IPS-NIHi7 (cell line): ENCODE results near the gene PCSK1N.
A peak's percentile ranks its signal among the peaks of the same experiment; 100 is the strongest.
"Not testable (repeated sequence)": the region's sequence is repeated elsewhere in the genome, so short reads cannot be mapped to it uniquely, and the experiment has no call there.

Experiments used
- DNase-seq: peaks from one replicate; pipeline ENCODE4 v3.0.0; 2012; ENCODE audit warnings: mixed read lengths; ENCODE audit errors: extremely low spot score

PCSK1N gene, protein sequence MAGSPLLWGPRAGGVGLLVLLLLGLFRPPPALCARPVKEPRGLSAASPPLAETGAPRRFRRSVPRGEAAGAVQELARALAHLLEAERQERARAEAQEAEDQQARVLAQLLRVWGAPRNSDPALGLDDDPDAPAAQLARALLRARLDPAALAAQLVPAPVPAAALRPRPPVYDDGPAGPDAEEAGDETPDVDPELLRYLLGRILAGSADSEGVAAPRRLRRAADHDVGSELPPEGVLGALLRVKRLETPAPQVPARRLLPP

DNA sequence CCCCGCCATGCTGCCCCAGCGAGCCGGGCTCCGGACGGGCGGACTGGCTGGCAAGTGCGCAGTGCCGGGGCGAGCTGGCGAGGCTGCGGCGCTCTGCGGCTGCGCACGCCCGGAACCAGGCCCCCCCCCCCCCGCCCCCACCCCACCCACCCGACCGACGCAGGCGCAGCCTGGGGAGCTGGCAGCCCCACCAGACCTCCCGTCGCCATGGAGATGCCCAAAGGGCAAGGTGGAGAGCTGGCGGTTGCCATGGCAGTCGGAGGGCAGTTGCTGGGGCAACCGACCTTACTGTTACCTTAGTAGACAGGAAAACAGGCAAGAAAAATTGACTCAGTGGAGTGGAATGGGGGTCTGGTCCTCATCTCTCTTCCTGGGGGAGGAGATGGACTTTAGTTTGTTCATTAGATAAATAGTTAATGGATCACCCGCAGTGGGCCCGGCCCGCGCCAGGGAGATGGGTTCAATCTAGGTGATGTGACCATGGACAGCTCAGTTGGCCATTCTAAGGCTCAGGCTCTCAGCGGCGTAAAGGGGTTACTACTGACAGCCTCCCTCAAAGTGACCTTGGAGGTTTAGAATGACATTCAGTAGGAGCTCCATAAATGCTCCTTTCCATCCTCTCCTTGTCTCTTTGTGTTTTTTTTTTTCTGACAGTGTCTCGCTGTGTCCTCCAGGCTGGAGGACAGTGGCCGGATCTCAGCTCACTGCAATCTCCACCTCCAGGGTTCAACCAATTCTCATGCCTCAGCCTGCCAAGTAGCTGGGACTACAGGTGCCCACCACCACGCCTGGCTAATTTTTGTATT lies at the start of gene PCSK1N:
TSS of gene PCSK1N (minus strand) at position 87 of the 806 bp plus-strand sequence. CDS start at position 9, 78 bp downstream.
- DNase-seq, result peak; percentile 40

DNA sequence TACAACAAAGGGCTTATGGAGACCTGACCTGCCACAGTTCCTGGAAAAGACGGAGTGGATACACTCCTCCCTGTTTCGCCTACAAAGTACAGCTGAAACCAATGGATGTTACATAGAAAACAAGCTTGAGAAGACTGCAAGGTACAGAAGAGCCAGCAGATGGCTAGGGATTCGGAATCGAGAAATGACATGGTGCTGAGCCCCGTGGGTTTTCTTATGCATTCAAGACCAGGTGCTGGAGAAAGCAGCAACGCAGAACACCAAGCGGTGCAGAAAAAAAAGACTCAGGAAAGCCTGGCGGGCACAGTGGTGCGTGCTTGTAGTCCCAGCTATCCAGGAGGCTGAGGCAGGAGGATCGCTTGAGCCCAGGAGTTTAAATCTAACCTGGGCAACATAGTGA lies 48.3 kb upstream of the PCSK1N start:
- DNase-seq, result no peak

DNA sequence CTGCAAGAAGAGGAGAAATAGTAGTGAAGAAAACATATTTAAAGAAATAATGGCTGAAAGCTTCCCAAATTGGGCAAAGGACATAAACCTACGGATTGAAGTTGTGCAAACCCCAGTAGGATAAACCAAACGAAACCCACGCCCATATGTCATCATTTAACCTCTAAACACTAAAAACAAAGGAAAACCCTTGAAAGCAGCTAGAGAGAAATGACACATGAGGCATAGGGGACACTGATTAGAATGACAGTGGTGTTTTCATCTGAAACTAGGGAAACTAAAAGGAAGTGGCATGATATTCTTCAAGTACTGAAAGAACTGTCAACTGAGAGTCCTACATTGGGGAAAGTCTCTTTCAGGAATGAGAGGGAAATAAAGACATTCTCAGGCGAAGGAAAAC lies 41.5 kb upstream of the PCSK1N start:
- not testable (repeated sequence) for DNase-seq

DNA sequence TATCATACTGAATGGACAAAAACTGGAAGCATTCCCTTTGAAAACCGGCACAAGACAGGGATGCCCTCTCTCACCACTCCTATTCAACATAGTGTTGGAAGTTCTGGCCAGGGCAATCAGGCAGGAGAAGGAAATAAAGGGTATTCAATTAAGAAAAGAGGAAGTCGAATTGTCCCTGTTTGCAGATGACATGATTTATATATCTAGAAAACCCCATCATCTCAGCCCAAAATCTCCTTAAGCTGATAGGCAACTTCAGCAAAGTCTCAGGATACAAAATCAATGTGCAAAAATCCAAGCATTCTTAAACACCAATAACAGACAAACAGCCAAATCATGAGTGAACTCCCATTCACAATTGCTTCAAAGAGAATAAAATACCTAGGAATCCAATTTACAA lies 36.6 kb upstream of the PCSK1N start:
- DNase-seq, result not testable (repeated sequence)

DNA sequence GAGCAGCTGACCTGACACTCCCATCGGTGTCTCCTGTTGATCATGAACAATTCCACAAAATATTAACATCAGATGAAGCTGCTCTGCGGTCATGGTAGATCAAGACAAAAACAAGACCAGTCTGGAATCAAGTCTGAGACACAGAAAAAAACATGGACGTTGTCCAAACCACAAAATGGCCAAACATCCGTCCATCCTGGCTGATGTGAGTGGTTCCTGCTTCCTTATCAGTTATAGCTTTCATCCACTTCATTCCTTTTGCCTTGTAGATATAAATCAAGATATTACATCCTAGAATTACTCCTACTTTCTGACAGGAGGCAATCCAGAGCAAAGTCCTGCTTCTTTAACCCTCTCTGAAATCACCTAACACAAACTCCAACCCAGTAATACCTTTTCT lies 28.8 kb upstream of the PCSK1N start:
- no peak for DNase-seq

DNA sequence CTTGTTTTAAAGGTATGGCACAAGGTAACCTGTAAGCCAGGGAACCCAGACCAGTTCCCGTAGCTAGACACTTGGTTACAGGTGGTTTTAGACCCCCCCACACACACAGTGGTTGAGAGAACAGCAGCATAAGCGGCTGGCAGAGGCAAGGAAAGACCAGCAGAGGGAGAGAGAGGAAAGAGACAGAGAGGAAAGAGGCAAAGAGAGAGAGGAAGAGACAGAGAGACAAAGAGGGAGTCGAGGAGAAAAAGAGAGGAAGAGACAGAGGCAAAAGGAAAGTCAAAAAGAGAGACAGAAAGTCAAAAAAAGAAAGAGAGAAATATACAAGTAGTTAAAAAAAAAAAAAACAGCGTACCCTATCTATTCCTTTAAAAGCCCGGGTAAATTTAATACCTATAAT lies 19.5 kb upstream of the PCSK1N start:
- DNase-seq, result no peak

DNA sequence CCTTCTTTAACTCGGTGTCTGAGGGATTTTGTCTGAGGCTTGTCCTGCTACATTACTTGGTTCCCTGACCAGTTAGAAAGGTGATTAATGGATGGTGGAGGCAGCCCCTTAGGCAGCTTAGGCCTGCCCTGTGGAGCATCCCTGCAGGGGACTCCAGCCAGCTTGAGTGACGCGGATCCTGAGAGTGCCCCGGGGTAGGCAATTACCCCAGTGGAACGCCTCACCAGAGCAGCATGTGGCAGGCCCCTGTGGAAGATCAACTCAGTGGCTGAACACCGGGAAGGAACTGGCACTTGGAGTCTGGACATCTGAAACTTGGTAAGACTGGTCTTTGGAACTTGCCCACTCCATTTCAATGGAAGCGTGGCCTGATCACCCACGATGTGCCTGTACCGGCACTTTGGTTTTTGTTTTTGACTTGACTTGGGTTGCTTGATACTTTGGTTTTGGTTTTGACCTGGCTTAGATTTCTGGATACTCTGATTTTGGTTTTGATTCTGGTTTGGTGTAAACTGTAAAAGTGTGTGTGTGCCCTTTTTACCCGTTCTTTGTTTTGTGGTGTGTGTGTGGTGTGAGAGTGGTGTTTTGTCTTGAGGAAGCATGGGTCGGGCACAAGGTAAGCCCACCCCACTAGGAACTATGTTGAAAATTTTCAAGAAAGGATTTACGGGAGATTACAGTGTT lies 18.9 kb upstream of the PCSK1N start:
- not testable (repeated sequence) for DNase-seq

DNA sequence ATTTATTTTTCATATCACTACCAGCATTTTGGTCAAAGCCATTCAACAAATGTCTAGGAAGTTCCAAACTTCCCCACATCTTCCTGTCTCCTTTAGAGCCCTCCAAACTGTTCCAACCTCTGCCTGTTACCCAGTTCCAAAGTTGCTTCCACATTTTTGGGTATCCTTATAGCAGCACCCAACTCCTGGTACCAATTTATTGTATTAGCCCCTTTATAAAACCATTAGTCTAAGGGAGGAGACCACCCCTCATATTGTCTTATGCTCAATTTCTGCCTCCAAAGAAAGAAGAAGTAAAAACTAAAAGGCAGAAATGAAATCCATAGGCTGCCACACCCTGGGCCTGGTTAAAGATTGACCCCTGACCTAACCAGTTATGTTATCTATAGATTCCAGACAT lies 18.1 kb upstream of the PCSK1N start:
- DNase-seq, result not testable (repeated sequence)

DNA sequence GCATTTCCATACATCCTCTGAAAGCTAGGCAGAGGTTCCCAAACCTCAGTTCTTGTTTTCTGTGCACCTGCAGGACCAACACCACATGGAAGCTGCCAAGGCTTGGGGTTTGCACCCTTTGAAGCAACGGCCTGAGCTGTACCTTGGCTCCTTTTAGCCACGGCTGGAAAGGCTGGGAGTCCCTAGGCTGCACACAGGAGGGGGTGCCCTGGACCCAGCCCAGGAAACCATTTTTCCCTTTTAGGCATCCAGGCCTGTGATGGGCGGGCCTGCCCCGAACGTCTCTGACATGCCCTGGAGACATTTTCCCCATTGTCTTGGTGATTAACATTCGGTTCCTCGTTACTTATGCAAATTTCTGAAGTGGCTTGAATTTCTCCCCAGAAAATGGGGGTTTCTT lies 17.4 kb upstream of the PCSK1N start:
- DNase-seq, result no peak

DNA sequence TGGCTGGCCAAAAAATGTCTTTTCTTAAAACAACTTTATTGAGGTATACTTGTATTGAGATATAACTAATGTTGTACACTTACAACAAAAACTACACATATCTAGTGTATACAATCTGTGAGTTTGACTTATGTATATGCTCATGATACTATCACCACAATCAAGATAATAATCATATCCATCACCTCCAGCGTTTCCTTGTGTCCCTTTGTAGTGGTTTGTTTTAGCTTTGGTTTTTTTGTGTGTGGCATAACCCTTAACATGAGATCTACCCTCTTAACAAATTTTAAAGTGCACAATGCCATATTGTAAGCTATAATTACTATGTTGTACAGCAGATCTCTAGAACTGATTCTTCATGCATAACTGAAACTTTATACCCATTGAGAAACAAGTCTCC lies 13.4 kb upstream of the PCSK1N start:
- no peak for DNase-seq

DNA sequence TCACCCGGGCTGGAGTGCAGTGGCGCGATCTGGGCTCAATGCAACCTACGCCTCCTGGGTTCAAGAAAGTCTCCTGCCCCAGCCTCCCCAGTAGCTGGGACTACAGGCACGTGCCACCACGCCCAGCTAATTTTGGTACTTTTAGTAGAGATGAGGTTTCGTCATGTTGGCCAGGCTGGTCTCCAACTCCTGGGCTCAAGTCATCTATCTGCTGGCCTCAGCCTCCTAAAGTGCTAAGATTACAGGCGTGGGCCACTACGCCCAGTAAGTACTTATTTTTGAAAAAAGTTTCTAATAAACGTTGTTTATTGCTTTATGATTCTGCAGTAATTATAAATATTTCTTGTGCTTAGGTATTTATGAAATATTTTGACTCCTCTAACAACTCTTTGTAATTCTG lies 4.3 kb upstream of the PCSK1N start:
- no peak for DNase-seq

DNA sequence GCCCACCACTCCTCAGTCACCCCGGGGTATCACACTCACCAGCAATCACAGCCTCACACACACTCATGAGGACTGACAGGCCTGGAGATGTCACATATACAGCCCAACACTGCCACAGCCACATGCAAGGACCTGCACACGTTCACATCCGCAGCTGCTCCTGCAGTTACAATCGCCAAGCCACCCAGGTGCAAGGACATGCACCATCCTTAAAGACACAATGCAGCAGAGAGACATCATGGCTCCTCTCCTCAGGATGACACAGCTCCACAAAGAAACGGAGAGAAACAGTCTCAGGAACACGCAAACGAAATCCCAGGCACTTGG lies 1.1 kb downstream of the PCSK1N start:
- DNase-seq, result no peak

DNA sequence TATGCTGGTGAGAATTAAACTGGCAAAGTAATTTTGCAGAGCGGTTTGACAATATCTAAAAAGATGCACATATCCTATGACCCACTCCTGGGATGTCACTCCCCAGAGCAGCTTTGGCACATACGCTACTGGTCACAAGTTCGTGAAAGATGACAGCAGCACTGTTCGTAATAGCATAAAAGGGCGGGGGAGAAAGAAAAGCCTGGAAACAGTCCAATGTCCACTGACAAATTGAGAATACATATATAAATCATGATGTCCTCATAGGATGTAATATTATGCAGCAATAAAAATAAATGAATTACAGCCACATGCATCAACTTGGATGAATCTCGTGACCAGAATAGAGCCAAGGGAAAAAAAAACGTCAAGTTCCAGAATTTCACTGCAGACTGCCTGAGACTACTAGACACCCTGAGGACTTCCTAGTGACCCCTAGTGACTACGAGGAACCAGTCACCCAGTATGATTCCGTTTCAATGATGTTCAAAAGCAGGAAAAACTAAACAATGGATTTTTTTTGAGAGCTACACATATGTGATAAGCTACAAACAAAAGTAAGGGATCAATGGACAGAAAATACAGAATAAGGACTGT lies 1.8 kb downstream of the PCSK1N start:
- DNase-seq, result no peak

DNA sequence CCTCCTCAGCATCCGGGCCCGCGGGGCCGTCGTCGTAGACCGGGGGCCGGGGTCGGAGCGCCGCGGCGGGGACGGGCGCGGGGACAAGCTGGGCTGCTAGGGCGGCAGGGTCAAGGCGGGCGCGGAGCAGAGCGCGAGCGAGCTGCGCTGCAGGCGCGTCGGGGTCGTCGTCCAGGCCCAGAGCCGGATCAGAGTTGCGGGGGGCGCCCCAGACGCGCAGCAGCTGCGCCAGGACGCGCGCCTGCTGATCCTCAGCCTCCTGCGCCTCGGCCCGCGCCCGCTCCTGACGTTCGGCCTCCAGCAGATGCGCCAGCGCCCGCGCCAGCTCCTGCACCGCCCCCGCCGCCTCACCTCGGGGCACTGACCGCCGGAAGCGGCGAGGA lies 3.5 kb downstream of the PCSK1N start:
- peak; percentile 43 for DNase-seq

DNA sequence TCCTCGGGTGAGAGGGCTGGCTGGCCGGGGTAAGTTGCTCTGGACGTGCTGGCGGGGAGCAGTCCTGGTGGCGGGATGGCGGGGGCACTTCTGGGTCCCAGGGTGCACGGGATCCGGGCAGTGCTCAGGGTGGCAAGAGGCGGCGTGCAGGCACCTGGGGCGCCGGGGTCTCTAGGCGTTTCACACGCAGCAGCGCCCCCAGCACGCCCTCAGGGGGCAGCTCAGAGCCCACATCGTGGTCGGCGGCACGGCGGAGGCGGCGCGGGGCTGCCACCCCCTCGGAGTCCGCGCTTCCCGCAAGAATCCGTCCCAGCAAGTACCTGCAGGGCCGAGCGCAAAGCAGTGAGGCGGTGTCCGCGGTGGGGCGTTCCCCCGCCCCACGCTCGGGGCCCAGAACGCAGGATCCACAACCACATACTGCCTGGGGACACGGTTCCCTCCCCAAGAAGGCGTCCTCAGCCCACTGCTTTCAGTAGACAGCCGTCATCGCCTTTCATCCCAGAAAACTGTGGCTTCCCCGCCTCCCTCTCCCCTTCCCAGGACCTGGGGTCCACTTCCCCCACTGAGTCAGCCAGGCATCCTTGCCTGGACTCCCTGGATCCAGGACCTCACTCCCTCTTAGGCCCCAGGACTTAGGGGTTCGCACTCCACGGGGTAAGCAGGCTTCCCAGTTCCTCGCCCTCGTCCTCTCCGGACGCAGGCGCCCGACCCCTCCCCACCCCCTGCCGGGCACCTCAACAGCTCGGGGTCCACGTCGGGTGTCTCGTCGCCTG lies 4.1 kb downstream of the PCSK1N start:
- no peak for DNase-seq

DNA sequence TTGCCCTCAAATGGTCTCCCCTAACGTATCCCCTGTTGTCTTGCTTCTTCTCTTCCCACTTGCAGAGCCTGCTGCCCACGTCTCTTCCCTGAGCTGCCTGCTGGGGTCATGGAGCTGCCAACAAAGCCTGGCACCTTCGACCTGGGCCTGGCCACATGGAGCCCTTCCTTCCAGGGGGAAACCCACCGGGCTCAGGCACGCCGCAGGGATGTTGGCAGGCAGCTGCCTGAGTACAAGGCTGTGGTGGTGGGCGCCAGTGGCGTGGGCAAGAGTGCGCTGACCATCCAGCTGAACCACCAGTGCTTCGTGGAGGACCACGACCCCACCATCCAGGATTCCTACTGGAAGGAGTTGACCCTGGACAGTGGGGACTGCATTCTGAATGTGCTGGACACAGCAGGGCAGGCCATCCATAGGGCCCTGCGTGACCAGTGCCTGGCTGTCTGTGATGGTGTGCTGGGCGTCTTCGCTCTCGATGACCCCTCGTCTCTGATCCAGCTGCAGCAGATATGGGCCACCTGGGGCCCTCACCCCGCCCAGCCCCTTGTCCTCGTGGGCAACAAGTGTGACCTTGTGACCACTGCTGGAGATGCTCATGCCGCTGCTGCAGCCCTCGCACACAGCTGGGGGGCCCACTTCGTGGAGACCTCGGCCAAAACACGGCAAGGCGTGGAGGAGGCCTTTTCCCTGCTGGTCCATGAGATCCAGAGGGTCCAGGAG lies 6.2 kb downstream of the PCSK1N start:
- no peak for DNase-seq

DNA sequence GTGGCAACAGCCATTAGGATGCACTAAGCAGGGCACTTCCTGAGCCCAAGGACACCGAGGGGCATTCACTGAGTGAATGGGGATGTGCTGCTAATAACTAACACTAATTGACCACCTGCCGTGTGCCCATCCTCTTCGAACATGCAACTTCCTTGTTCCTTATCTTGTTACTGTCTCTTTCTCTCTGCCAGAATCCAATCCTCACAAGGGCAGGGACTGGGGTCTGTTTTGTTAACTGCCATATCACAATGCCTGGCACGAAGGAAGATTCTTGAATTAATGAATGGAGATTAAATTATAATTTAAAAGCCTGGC lies 7.8 kb downstream of the PCSK1N start:
- DNase-seq, result no peak

DNA sequence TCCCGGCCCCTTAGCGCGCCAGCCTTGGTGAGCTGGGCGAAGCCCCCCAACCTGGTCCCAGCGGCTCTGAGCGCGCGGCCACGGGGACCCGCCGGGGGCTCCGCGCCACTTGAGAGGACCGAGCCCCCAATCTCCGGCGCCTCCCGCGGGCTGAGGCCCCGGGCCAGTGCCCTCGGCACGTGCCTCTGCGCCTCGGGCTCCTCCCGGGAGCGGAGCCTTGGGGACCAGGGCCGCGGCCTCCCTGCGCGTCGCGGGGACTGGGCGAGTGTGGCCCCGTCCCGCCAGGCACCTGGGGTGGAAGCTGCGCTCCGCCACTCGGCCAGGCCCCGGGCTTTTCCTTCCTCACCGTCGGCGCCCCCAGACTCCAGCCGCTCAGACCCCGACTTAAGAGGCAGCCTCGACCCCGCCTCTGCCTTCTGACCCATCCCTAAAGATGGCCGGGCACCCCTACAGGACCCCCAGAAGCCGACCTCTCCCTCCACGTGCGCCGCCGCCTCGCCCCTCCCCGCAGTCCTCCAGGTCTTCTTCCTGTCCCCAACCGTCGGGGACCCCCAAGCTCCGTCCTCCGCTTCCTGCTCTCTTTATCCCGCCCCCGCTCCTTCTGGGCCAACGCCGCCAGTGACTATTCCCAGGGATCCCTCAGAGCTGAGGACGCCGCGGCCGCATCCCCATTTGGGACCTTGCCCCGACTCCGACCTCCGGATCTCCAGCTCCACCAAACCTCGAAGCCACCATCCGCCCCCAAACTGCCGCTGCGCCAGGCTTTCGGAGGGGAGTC lies 8.3 kb downstream of the PCSK1N start:
- peak; percentile 18 for DNase-seq

DNA sequence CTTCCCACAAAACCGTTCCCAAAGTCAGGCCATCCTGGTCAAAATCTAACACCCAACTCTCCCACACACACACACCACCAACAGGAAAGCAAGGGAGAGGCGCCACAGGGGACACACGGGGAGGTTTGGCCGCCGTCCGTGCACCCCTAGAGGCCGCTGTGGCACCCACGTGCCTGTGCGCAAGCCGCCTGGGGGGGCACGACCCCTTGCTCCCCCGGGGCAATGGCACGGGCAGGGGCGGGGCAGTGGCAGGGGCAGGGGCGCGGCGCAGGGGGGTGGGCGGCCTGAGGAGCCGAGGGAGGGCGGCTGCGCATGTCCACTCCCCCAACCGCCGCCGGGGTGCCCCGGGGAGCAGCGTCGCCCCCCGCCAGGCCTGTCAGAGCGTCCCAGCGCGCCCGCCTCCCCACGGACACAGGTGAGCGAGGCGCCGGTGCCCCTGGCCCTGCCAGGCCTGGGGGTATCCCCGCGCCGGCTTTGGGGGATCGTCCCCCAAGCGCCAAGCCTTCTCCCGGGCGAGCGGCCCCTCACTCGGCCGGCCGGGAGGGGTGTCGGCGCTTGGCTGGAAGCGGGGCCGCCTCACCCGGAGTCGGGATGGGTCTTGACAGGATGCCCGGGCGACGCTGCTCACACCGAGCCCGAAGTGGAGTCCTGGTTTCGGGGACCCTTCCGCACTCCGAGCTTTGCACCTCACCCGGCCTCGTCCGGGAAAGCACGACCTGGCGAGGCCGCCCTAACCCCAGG lies 9.1 kb downstream of the PCSK1N start, which contains the start of gene ERAS:
TSS of gene ERAS (plus strand) at position 379 of the 741 bp plus-strand sequence. CDS start 2,611 bp downstream, outside the sequence.
- DNase-seq, result peak; percentile 18

DNA sequence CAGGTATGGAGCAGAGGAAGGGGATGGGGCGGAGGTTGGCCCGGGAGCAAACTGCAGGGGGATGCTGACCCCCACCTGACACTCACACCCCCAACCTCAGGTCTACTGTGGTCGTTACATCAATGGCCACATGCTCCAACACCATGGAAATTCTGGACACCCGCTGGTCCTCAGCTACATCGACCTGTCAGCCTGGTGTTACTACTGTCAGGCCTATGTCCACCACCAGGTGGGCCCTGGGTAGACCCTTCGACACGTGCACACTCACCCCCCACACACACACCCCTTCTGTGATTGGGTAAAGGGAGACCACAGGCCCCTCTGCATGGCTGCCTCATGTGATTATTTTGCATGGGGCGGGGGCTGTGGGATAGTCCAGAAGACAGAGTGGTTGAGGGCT lies 11.3 kb downstream of the PCSK1N start:
- DNase-seq, result no peak
